ENCODE measurements around the gene RNU5D-1. TPM values are rescaled to one million over a fixed set of nuclear protein-coding genes. Genes with fewer than 3 reads are reported as not detected.
A peak's percentile ranks its signal among the peaks of the same experiment; 100 is the strongest.
"Not testable (repeated sequence)": the region's sequence is repeated elsewhere in the genome, so short reads cannot be mapped to it uniquely, and the experiment has no call there.

RNU5D-1 gene
- total RNA-seq, 1 donor from 2014 or later, result not detected

GRCh38 chr1:44707959-44708831 is 22.8 kb downstream of the RNU5D-1 start:
- no peak for DNase-seq (ENCODE audit: low spot score)
- intact Hi-C loops (cut with micrococcal nuclease), result loop anchor here (1.0 kb wide), 2 partner anchors 13 to 22 kb away; no protein-coding TSS in a partner anchor
- Mint-ChIP-seq H3K27ac (peak overlapping the region; percentile 27), H3K27me3 (ENCODE audit: insufficient read depth) (peaks cover 10% of the 10 kb centered on the region), H3K4me1 (ENCODE audit: low read depth) (peaks cover 15% of the 10 kb centered on the region), H3K36me3 (ENCODE audit: low read depth) (no peaks in the 10 kb centered on the region), H3K9me3 (no peaks in the 10 kb centered on the region), H3K4me3 (peak overlapping the region; percentile 55)

- H3K9me3 Mint-ChIP-seq, result no peaks in the 10 kb centered on the region
- H3K27me3 Mint-ChIP-seq (ENCODE audit: insufficient read depth), result peaks cover 10% of the 10 kb centered on the region
- no peaks in the 10 kb centered on the region for H3K36me3 Mint-ChIP-seq (ENCODE audit: low read depth)
- intact Hi-C loops (cut with micrococcal nuclease), result no loop called here
- H3K4me3 Mint-ChIP-seq, result no peak overlapping the region
- H3K27ac Mint-ChIP-seq, result no peak overlapping the region
- DNase-seq (ENCODE audit: low spot score), result no peak
- H3K4me1 Mint-ChIP-seq (ENCODE audit: low read depth), result peaks cover 15% of the 10 kb centered on the region
Measured at GRCh38 chr1:44707112-44707881, 23.7 kb downstream of the RNU5D-1 start.

GRCh38 chr1:44705938-44706337 is 25.0 kb downstream of the RNU5D-1 start:
- Mint-ChIP-seq H3K27me3 (ENCODE audit: insufficient read depth) (peaks cover 4% of the 10 kb centered on the region), H3K36me3 (ENCODE audit: low read depth) (no peaks in the 10 kb centered on the region), H3K9me3 (no peaks in the 10 kb centered on the region), H3K27ac (no peak overlapping the region), H3K4me1 (ENCODE audit: low read depth) (peaks cover 15% of the 10 kb centered on the region), H3K4me3 (no peak overlapping the region)
- intact Hi-C loops (cut with micrococcal nuclease), result no loop called here
- DNase-seq (ENCODE audit: low spot score), result no peak

GRCh38 chr1:44705470-44705869 is 25.5 kb downstream of the RNU5D-1 start:
- H3K36me3 Mint-ChIP-seq (ENCODE audit: low read depth), result no peaks in the 10 kb centered on the region
- intact Hi-C loops (cut with micrococcal nuclease), result no loop called here

GRCh38 chr1:44701141-44701573 is 29.8 kb downstream of the RNU5D-1 start:
- H3K4me3 Mint-ChIP-seq, result no peak overlapping the region
- intact Hi-C loops (cut with micrococcal nuclease), result no loop called here
- H3K27ac Mint-ChIP-seq, result no peak overlapping the region
- peaks cover 15% of the 10 kb centered on the region for H3K4me1 Mint-ChIP-seq (ENCODE audit: low read depth)
- DNase-seq (ENCODE audit: low spot score), result no peak
- H3K27me3 Mint-ChIP-seq (ENCODE audit: insufficient read depth), result no peaks in the 10 kb centered on the region
- no peaks in the 10 kb centered on the region for H3K36me3 Mint-ChIP-seq (ENCODE audit: low read depth)
- H3K9me3 Mint-ChIP-seq, result no peaks in the 10 kb centered on the region

More at GRCh38 chr1:44705470-44705869, 25.5 kb downstream of the RNU5D-1 start:
- Mint-ChIP-seq H3K27me3 (ENCODE audit: insufficient read depth) (peaks cover 4% of the 10 kb centered on the region), H3K4me3 (no peak overlapping the region), H3K4me1 (ENCODE audit: low read depth) (peaks cover 15% of the 10 kb centered on the region), H3K27ac (no peak overlapping the region), H3K9me3 (no peaks in the 10 kb centered on the region)
- DNase-seq (ENCODE audit: low spot score), result no peak

GRCh38 chr1:44700573-44700972 is 30.4 kb downstream of the RNU5D-1 start:
- H3K27ac Mint-ChIP-seq, result no peak overlapping the region
- H3K36me3 Mint-ChIP-seq (ENCODE audit: low read depth), result no peaks in the 10 kb centered on the region
- intact Hi-C loops (cut with micrococcal nuclease), result no loop called here
- H3K4me1 Mint-ChIP-seq (ENCODE audit: low read depth), result peaks cover 15% of the 10 kb centered on the region
- H3K4me3 Mint-ChIP-seq, result no peak overlapping the region
- no peaks in the 10 kb centered on the region for H3K27me3 Mint-ChIP-seq (ENCODE audit: insufficient read depth)
- DNase-seq (ENCODE audit: low spot score), result no peak
- H3K9me3 Mint-ChIP-seq, result no peaks in the 10 kb centered on the region

GRCh38 chr1:44699375-44699774 is 31.6 kb downstream of the RNU5D-1 start:
- intact Hi-C loops (cut with micrococcal nuclease); H3K27me3 Mint-ChIP-seq (ENCODE audit: insufficient read depth); H3K9me3 Mint-ChIP-seq; H3K27ac Mint-ChIP-seq; H3K36me3 Mint-ChIP-seq (ENCODE audit: low read depth); H3K4me3 Mint-ChIP-seq; DNase-seq (ENCODE audit: low spot score): not testable (repeated sequence)
- H3K4me1 Mint-ChIP-seq (ENCODE audit: low read depth), result peaks cover 15% of the 10 kb centered on the region

GRCh38 chr1:44698138-44698537 is 32.8 kb downstream of the RNU5D-1 start:
- DNase-seq (ENCODE audit: low spot score), result no peak
- no peak overlapping the region for H3K27ac Mint-ChIP-seq
- intact Hi-C loops (cut with micrococcal nuclease), result no loop called here
- H3K4me1 Mint-ChIP-seq (ENCODE audit: low read depth), result peaks cover 18% of the 10 kb centered on the region
- H3K36me3 Mint-ChIP-seq (ENCODE audit: low read depth), result no peaks in the 10 kb centered on the region
- no peak overlapping the region for H3K4me3 Mint-ChIP-seq
- H3K27me3 Mint-ChIP-seq (ENCODE audit: insufficient read depth), result no peaks in the 10 kb centered on the region
- no peaks in the 10 kb centered on the region for H3K9me3 Mint-ChIP-seq

GRCh38 chr1:44696789-44697345 is 34.1 kb downstream of the RNU5D-1 start:
- Mint-ChIP-seq H3K36me3 (ENCODE audit: low read depth) (no peaks in the 10 kb centered on the region), H3K9me3 (no peaks in the 10 kb centered on the region), H3K4me1 (ENCODE audit: low read depth) (peaks cover 26% of the 10 kb centered on the region), H3K27ac (peak overlapping the region; percentile 83), H3K4me3 (no peak overlapping the region), H3K27me3 (ENCODE audit: insufficient read depth) (no peaks in the 10 kb centered on the region)
- no peak for DNase-seq (ENCODE audit: low spot score)
- intact Hi-C loops (cut with micrococcal nuclease), result no loop called here

GRCh38 chr1:44696101-44696500 is 34.9 kb downstream of the RNU5D-1 start:
- Mint-ChIP-seq H3K36me3 (ENCODE audit: low read depth) (peaks cover 2% of the 10 kb centered on the region), H3K9me3 (no peaks in the 10 kb centered on the region), H3K27ac (no peak overlapping the region), H3K4me3 (no peak overlapping the region), H3K27me3 (ENCODE audit: insufficient read depth) (no peaks in the 10 kb centered on the region), H3K4me1 (ENCODE audit: low read depth) (peaks cover 26% of the 10 kb centered on the region)
- DNase-seq (ENCODE audit: low spot score), result no peak
- intact Hi-C loops (cut with micrococcal nuclease), result no loop called here

GRCh38 chr1:44695671-44696070 is 35.3 kb downstream of the RNU5D-1 start:
- Mint-ChIP-seq H3K4me3 (no peak overlapping the region), H3K27me3 (ENCODE audit: insufficient read depth) (no peaks in the 10 kb centered on the region), H3K9me3 (no peaks in the 10 kb centered on the region), H3K4me1 (ENCODE audit: low read depth) (peaks cover 26% of the 10 kb centered on the region), H3K27ac (no peak overlapping the region), H3K36me3 (ENCODE audit: low read depth) (peaks cover 2% of the 10 kb centered on the region)
- no peak for DNase-seq (ENCODE audit: low spot score)
- intact Hi-C loops (cut with micrococcal nuclease), result no loop called here

GRCh38 chr1:44694863-44695478 is 36.0 kb downstream of the RNU5D-1 start:
- Mint-ChIP-seq H3K27ac (no peak overlapping the region), H3K9me3 (no peaks in the 10 kb centered on the region), H3K27me3 (ENCODE audit: insufficient read depth) (no peaks in the 10 kb centered on the region), H3K36me3 (ENCODE audit: low read depth) (peaks cover 2% of the 10 kb centered on the region), H3K4me3 (no peak overlapping the region), H3K4me1 (ENCODE audit: low read depth) (peaks cover 26% of the 10 kb centered on the region)
- intact Hi-C loops (cut with micrococcal nuclease), result no loop called here
- no peak for DNase-seq (ENCODE audit: low spot score)
